ENCODE data around the gene TMC2.

Gene TMC2

GRCh38 chr20:2578475-2579192 lies 42.3 kb downstream of the TMC2 start:
- DNase-seq, result no peak

DNA sequence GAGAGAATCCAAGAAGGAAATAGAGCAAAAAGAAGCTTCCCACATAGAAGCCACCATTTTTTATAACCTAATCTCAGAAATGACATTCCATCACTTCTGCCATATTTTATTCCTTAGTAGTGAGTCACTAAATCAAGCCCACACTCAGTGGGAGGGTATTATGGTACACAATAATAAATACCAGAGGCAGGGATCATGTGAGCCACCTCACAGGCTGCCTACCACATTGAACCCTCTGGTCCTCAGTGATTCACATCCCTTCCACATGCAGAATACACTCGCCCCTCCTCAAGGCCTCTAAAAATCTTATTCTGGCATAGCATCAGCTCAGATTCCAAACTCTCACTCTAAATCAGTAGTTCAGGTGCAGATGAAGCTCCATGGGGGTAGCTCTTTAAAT lies 49.4 kb downstream of the TMC2 start:
- DNase-seq, result no peak

- no peak for DNase-seq
Observed at GRCh38 chr20:2593756-2594155, 57.4 kb downstream of the TMC2 start.

- no peak for DNase-seq
Observed at GRCh38 chr20:2595076-2595475, 58.7 kb downstream of the TMC2 start.

GRCh38 chr20:2596673-2597279 lies 60.4 kb downstream of the TMC2 start:
- no peak for DNase-seq

DNA sequence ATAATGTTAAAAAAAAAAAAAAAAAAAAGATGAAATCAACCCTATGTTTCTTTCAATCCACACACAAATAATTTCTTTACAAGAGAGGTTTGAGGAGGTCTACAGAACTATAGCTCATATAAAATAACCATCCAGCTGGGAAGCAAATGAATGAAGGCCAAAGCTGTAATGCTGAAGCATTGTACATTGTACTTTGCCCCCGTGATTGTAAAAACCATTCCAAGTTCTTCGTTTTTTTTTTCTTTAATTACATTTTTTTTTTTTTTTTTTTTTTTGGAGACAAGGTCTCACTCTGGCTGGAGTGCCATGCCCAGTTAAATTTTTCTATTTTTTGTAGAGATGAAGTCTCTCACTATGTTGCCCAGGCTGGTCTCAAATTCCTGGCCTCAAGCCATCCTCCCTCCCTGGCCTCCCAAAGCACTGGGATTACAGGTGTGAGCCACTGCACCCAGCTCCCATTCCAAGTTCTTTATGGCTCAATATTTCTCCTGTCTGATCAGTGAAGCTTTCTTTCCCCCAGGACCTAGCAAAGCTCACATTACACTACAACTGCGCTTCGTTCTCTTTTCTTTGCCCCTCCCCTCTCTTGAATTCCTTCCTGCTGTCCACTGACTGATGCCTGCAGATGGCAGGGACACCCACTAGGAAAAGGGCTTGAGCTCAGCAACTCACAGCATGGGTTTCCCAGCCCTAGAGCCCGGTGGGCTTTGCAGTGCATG lies 63.1 kb downstream of the TMC2 start:
- DNase-seq, result no peak

- DNase-seq, result no peak
Observed at GRCh38 chr20:2602046-2602735, 65.8 kb downstream of the TMC2 start.

GRCh38 chr20:2602746-2603145 lies 66.4 kb downstream of the TMC2 start:
- no peak for DNase-seq

GRCh38 chr20:2603816-2604505 lies 67.6 kb downstream of the TMC2 start:
- DNase-seq, result no peak

DNA sequence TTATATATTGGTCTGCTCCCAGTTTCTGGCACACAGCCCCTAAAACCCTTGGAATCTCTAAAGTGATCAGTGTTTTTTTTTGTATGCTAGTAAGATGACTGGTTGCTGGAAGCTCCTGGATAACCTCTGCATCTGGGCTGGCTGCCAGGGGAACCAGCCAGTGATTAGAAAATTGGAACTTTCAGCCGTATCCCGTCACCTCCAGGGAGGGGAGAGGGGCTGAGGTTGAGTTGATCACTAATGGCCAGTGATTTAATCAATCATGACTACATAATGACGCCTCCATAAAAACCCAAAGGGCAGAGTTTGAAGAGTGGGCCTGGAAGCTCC lies 68.1 kb downstream of the TMC2 start:
- DNase-seq, result no peak

GRCh38 chr20:2606507-2607006 lies 70.2 kb downstream of the TMC2 start:
- DNase-seq, result no peak

DNA sequence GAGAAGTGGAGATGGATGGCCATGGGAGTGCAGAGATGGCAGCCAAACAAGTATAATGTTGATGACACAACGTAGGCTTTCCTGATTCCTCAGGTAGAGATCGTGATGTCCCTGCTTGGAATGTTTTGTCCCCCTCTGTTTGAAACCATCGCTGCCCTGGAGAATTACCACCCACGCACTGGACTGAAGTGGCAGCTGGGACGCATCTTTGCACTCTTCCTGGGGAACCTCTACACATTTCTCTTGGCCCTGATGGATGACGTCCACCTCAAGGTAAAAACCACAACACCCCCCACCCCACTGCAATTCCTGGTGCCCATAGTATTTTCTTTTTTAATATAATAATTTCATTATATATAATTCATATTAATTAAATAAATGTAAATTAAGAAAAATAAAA lies 74.0 kb downstream of the TMC2 start:
- DNase-seq, result no peak

- DNase-seq, result no peak
Observed at GRCh38 chr20:2610941-2611720, 74.8 kb downstream of the TMC2 start.

- DNase-seq, result no peak
Observed at GRCh38 chr20:2612073-2612472, 75.7 kb downstream of the TMC2 start.

DNA sequence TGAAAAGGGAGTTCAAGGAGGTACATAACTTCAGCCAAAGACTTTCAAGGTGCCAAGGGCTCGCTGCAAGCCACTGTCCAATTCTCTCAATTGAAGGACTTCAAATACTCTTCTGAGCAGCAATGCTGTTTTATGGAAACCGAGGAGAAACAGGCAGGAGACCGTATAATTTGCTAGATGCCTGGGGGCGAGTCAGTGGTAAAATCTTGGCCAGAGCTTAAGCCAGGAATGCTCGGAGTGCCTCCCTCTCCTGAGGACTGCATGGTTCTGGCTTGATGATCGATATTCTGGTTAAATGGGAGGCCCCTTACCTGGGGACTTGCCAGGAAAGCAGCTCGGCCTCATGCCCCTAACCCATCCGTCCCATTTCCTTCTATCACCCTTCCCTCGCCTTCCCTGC lies 80.3 kb downstream of the TMC2 start:
- no peak for DNase-seq

DNA sequence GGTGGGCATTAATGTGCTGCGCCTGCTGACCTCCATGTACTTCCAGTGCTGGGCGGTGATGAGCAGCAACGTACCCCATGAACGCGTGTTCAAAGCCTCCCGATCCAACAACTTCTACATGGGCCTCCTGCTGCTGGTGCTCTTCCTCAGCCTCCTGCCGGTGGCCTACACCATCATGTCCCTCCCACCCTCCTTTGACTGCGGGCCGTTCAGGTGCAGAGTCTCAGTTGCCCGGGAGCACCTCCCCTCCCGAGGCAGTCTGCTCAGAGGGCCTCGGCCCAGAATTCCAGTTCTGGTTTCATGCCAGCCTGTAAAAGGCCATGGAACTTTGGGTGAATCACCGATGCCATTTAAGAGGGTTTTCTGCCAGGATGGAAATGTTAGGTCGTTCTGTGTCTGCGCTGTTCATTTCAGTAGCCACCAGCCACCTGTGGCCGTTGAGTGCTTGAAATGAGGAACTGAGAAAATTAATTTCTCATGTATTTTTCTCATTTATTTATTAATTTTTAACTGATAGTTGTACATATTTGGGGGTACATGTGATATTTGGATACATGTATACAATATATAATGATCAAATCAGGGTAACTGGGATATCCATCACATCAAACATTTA lies 80.8 kb downstream of the TMC2 start:
- no peak for DNase-seq

DNA sequence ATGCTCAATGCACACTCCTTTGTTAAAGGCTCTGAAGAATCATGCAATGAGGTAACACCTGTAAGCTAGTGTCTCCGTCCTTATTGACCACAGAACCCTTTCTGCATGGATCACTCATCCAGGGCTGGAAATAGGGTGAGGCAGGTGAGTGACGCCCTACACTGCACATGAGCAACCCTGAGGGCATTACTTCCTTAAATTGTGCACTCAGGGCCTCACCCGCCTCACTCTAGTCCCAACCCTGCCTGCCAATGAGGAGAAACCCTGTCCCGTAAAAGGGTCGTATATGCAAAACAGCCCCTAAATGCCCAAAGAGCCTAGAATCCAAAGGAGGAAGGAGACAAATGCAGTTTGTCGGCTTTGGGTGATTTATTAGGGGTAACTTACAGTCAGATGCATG lies 82.4 kb downstream of the TMC2 start:
- no peak for DNase-seq

DNA sequence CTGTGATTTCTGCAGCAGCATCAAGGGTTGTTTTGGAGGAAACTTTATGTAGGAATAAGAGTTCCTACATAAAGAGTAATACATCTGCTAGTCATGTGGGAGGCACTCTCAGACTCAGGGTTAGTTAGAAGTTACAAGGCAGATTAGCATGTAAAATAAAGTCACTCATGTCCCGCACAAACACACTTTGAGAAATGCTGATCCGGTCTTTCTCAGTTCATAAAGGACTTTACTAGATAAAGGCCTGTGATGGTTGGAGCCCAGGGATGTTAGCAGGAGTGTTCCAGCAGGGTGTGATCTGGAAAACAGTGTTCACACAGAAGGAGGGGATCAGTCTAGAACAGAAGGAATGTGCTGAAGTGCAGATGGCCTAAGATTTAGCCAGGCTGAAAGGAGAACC lies 83.0 kb downstream of the TMC2 start:
- DNase-seq, result no peak

DNA sequence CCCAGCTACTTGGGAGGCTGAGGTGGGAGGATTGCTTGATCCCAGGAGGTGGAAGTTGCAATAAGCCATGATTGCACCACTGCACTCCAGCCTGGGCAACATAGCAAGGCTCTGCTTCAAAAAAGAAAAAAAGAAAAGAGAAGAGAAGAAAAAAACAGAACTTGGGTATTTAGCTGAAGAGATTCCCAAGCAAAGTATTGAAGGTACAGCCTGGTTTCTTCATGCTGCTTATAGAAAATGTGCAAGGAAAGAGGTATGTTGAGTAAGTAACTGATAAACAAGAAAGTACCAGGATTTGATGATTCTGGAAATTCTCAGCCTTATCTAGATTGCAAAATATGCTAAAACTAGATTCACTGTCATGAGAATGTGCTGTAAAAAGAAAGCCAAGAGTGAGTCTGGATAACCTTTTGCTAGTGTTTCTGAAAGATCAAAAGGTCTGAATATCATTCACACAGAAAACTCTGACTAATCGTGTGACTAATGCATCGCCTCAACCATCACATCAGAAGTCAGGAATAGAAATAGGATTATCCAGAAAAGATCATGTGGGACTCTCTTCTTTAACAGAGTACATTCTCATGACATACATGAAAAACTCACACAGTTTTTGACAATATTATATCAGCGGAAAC lies 83.7 kb downstream of the TMC2 start:
- DNase-seq, result no peak

GRCh38 chr20:2624190-2624589 lies 87.8 kb downstream of the TMC2 start:
- DNase-seq, result no peak

DNA sequence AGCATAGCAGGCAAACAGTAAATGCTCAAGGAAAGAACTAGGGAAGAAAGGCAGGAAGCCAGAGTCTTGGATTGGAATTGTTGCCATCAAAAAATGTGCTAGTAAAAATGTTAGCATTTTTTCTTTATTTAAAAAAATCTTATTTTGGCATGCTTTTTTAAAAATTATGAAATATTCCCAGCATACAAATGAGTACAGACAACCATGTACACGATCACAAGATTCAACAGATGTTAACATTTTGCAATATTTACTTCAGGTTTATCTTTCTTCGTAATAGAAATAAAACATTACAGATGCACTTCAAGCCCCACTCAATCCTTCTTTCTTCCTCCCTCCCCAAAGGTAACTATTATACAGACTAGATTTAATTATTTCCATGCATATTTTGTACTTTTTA lies 88.7 kb downstream of the TMC2 start:
- DNase-seq, result no peak
